ENCODE data around the gene PNMA8A. TPM values are rescaled to one million over a fixed set of nuclear protein-coding genes. Genes with fewer than 3 reads are reported as not detected.

Gene PNMA8A
- total RNA-seq, 1 experiment from 2014 or later = not detected

GRCh38 chr19:46480415-46480814 is 9.1 kb upstream of the PNMA8A start:
- H3K36me3 ChIP-seq (ENCODE audit: insufficient read depth, low read length) = no peaks in the 10 kb centered on the region
- H2AFZ ChIP-seq (ENCODE audit: low read length) = no peak overlapping the region
- no peak overlapping the region for H3K9ac ChIP-seq (ENCODE audit: low read length)
- no peaks in the 10 kb centered on the region for H3K9me3 ChIP-seq (ENCODE audit: low read length)
- no peaks in the 10 kb centered on the region for H3K79me2 ChIP-seq (ENCODE audit: low read length)
- no peaks in the 10 kb centered on the region for H4K20me1 ChIP-seq (ENCODE audit: insufficient read depth, low read depth, low read length)
- DNase-seq = no peak
- no peak overlapping the region for H3K4me3 ChIP-seq (ENCODE audit: low read length)
- no peak overlapping the region for H3K27ac ChIP-seq (ENCODE audit: low read length)
- no peak overlapping the region for H3K4me2 ChIP-seq (ENCODE audit: low read depth, low read length, poor library complexity, severe bottlenecking)
- H3K9me2 ChIP-seq (replicated peaks; ENCODE audit: insufficient read depth, low read length) = no peaks in the 10 kb centered on the region
- no peaks in the 10 kb centered on the region for H3K27me3 ChIP-seq (ENCODE audit: low read length)
- H3K4me1 ChIP-seq (ENCODE audit: low read length) = 0 out of 2 replicates have a peak, but pooled peaks cover 4% of the 10 kb centered on the region

GRCh38 chr19:46478356-46478986 is 7.1 kb upstream of the PNMA8A start:
- Histone ChIP-seq H3K27ac (ENCODE audit: low read length) (no peak overlapping the region; the same call in 1 of the 2 replicates), H3K27me3 (ENCODE audit: low read length) (no peaks in the 10 kb centered on the region), H3K4me2 (ENCODE audit: low read depth, low read length, poor library complexity, severe bottlenecking) (no peak overlapping the region), H3K9me2 (replicated peaks; ENCODE audit: insufficient read depth, low read length) (no peaks in the 10 kb centered on the region), H3K9me3 (ENCODE audit: low read length) (no peaks in the 10 kb centered on the region), H3K36me3 (ENCODE audit: insufficient read depth, low read length) (no peaks in the 10 kb centered on the region), H3K9ac (ENCODE audit: low read length) (no peak overlapping the region), H4K20me1 (ENCODE audit: insufficient read depth, low read depth, low read length) (no peaks in the 10 kb centered on the region), H2AFZ (ENCODE audit: low read length) (no peak overlapping the region), H3K79me2 (ENCODE audit: low read length) (no peaks in the 10 kb centered on the region), H3K4me1 (ENCODE audit: low read length) (0 out of 2 replicates have a peak, but pooled peaks cover 4% of the 10 kb centered on the region), H3K4me3 (ENCODE audit: low read length) (no peak overlapping the region)
- DNase-seq = peak; percentile 62

GRCh38 chr19:46475986-46476385 is 4.6 kb upstream of the PNMA8A start:
- Histone ChIP-seq H3K9ac (ENCODE audit: low read length) (no peak overlapping the region), H3K4me3 (ENCODE audit: low read length) (no peak overlapping the region), H3K4me1 (ENCODE audit: low read length) (0 out of 2 replicates have a peak, but pooled peaks cover 4% of the 10 kb centered on the region), H3K9me2 (replicated peaks; ENCODE audit: insufficient read depth, low read length) (no peaks in the 10 kb centered on the region), H3K79me2 (ENCODE audit: low read length) (no peaks in the 10 kb centered on the region), H4K20me1 (ENCODE audit: insufficient read depth, low read depth, low read length) (no peaks in the 10 kb centered on the region), H3K27me3 (ENCODE audit: low read length) (no peaks in the 10 kb centered on the region), H2AFZ (ENCODE audit: low read length) (no peak overlapping the region), H3K9me3 (ENCODE audit: low read length) (no peaks in the 10 kb centered on the region), H3K27ac (ENCODE audit: low read length) (no peak overlapping the region), H3K4me2 (ENCODE audit: low read depth, low read length, poor library complexity, severe bottlenecking) (no peak overlapping the region), H3K36me3 (ENCODE audit: insufficient read depth, low read length) (no peaks in the 10 kb centered on the region)
- no peak for DNase-seq

- Histone ChIP-seq H3K4me1 (ENCODE audit: low read length) (0 out of 2 replicates have a peak, but pooled peaks cover 4% of the 10 kb centered on the region), H4K20me1 (ENCODE audit: insufficient read depth, low read depth, low read length) (no peaks in the 10 kb centered on the region), H3K36me3 (ENCODE audit: insufficient read depth, low read length) (no peaks in the 10 kb centered on the region), H3K4me2 (ENCODE audit: low read depth, low read length, poor library complexity, severe bottlenecking) (no peak overlapping the region), H3K9me3 (ENCODE audit: low read length) (no peaks in the 10 kb centered on the region), H2AFZ (ENCODE audit: low read length) (no peak overlapping the region), H3K79me2 (ENCODE audit: low read length) (no peaks in the 10 kb centered on the region), H3K9me2 (replicated peaks; ENCODE audit: insufficient read depth, low read length) (no peaks in the 10 kb centered on the region), H3K4me3 (ENCODE audit: low read length) (no peak overlapping the region), H3K27ac (ENCODE audit: low read length) (no peak overlapping the region), H3K9ac (ENCODE audit: low read length) (no peak overlapping the region), H3K27me3 (ENCODE audit: low read length) (no peaks in the 10 kb centered on the region)
- DNase-seq = peak; percentile 32
Observed at GRCh38 chr19:46474211-46474610, 2.8 kb upstream of the PNMA8A start.

GRCh38 chr19:46472592-46472991 is 1.2 kb upstream of the PNMA8A start:
- Histone ChIP-seq H3K9me2 (replicated peaks; ENCODE audit: insufficient read depth, low read length) (no peaks in the 10 kb centered on the region), H3K36me3 (ENCODE audit: insufficient read depth, low read length) (no peaks in the 10 kb centered on the region), H4K20me1 (ENCODE audit: insufficient read depth, low read depth, low read length) (no peaks in the 10 kb centered on the region), H3K4me1 (ENCODE audit: low read length) (no peaks in the 10 kb centered on the region), H3K27me3 (ENCODE audit: low read length) (no peaks in the 10 kb centered on the region), H3K27ac (ENCODE audit: low read length) (no peak overlapping the region), H3K9ac (ENCODE audit: low read length) (no peak overlapping the region), H2AFZ (ENCODE audit: low read length) (no peak overlapping the region), H3K9me3 (ENCODE audit: low read length) (no peaks in the 10 kb centered on the region), H3K4me2 (ENCODE audit: low read depth, low read length, poor library complexity, severe bottlenecking) (no peak overlapping the region), H3K4me3 (ENCODE audit: low read length) (no peak overlapping the region), H3K79me2 (ENCODE audit: low read length) (no peaks in the 10 kb centered on the region)
- DNase-seq = peak; percentile 41

GRCh38 chr19:46471811-46472543 is 614 bp upstream of the PNMA8A start:
- Histone ChIP-seq H3K9me3 (ENCODE audit: low read length) (no peaks in the 10 kb centered on the region), H3K9ac (ENCODE audit: low read length) (no peak overlapping the region), H3K4me3 (ENCODE audit: low read length) (no peak overlapping the region), H2AFZ (ENCODE audit: low read length) (no peak overlapping the region), H3K4me2 (ENCODE audit: low read depth, low read length, poor library complexity, severe bottlenecking) (no peak overlapping the region), H3K9me2 (replicated peaks; ENCODE audit: insufficient read depth, low read length) (no peaks in the 10 kb centered on the region), H3K27me3 (ENCODE audit: low read length) (no peaks in the 10 kb centered on the region), H3K36me3 (ENCODE audit: insufficient read depth, low read length) (no peaks in the 10 kb centered on the region), H3K27ac (ENCODE audit: low read length) (no peak overlapping the region), H4K20me1 (ENCODE audit: insufficient read depth, low read depth, low read length) (no peaks in the 10 kb centered on the region), H3K4me1 (ENCODE audit: low read length) (peaks cover 1% of the 10 kb centered on the region), H3K79me2 (ENCODE audit: low read length) (no peaks in the 10 kb centered on the region)
- peak; percentile 27 for DNase-seq

GRCh38 chr19:46470376-46470775 is 987 bp downstream of the PNMA8A start:
- DNase-seq = no peak
- no peaks in the 10 kb centered on the region for H3K79me2 ChIP-seq (ENCODE audit: low read length)
- no peaks in the 10 kb centered on the region for H3K9me2 ChIP-seq (replicated peaks; ENCODE audit: insufficient read depth, low read length)
- H3K27me3 ChIP-seq (ENCODE audit: low read length) = no peaks in the 10 kb centered on the region
- no peak overlapping the region for H3K9ac ChIP-seq (ENCODE audit: low read length)
- no peaks in the 10 kb centered on the region for H3K9me3 ChIP-seq (ENCODE audit: low read length)
- H3K4me2 ChIP-seq (ENCODE audit: low read depth, low read length, poor library complexity, severe bottlenecking) = no peak overlapping the region
- H3K27ac ChIP-seq (ENCODE audit: low read length) = no peak overlapping the region
- no peaks in the 10 kb centered on the region for H4K20me1 ChIP-seq (ENCODE audit: insufficient read depth, low read depth, low read length)
- no peaks in the 10 kb centered on the region for H3K36me3 ChIP-seq (ENCODE audit: insufficient read depth, low read length)
- H2AFZ ChIP-seq (ENCODE audit: low read length) = no peak overlapping the region
- peaks cover 10% of the 10 kb centered on the region for H3K4me1 ChIP-seq (ENCODE audit: low read length)
- no peak overlapping the region for H3K4me3 ChIP-seq (ENCODE audit: low read length)

GRCh38 chr19:46469541-46470185 is 1.7 kb downstream of the PNMA8A start:
- Histone ChIP-seq H3K9me3 (ENCODE audit: low read length) (no peaks in the 10 kb centered on the region), H3K79me2 (ENCODE audit: low read length) (no peaks in the 10 kb centered on the region), H3K27me3 (ENCODE audit: low read length) (no peaks in the 10 kb centered on the region)

More at GRCh38 chr19:46469541-46470185, 1.7 kb downstream of the PNMA8A start:
- Histone ChIP-seq H4K20me1 (ENCODE audit: insufficient read depth, low read depth, low read length) (no peaks in the 10 kb centered on the region), H3K9ac (ENCODE audit: low read length) (no peak overlapping the region), H3K4me3 (ENCODE audit: low read length) (no peak overlapping the region), H3K27ac (ENCODE audit: low read length) (no peak overlapping the region), H3K4me2 (ENCODE audit: low read depth, low read length, poor library complexity, severe bottlenecking) (no peak overlapping the region), H3K36me3 (ENCODE audit: insufficient read depth, low read length) (no peaks in the 10 kb centered on the region), H3K9me2 (replicated peaks; ENCODE audit: insufficient read depth, low read length) (no peaks in the 10 kb centered on the region), H3K4me1 (ENCODE audit: low read length) (peaks cover 10% of the 10 kb centered on the region), H2AFZ (ENCODE audit: low read length) (no peak overlapping the region)
- DNase-seq = peak; percentile 17
